ENCODE measurements around the gene MMP1. TPM values are rescaled to one million over a fixed set of nuclear protein-coding genes. Genes with fewer than 3 reads are reported as not detected.

Gene MMP1
- total RNA-seq, result 0.13 to 0.18 TPM in 2 of 3 replicates, not detected in the other

DNA sequence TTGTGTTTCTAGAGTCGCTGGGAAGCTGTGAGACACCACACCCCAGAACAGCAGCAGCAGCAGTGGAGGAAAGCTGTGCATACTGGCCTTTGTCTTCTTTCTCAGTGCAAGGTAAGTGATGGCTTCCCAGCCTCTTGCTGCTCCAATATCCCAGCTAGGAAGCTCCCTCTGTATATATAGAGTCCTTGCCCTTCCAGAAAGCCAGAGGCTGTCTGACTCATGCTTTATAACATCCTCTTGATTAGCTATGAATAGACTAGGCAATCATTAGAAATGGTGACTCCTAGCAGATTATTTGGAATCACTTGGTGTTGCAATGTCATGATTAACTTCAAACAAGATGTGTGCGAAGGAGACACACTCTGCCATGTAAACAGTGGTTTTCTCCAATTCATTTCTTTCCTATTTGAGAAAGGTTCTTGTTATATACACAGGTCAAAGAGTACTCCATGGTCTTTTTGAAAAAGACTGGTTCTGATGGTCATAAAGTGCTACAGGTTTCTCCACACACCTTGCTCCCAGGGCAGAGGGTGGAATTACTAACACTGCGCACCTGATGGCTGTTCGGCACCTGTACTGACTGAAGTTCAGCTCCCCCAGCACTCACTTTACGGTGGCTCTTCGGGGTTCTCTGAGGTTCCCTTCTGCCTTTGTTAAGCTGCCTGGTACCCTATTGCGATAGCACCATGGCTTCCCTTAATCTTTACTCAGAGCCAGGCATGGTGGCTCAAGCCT, at the start of gene MMP1:
Gene MMP1 (minus strand): TSS at position 149 of the 735 bp plus-strand sequence. CDS start 68 bp downstream, at position 81.
- no peak for DNase-seq (ENCODE audit: low spot score in 2 of 2, unreplicated experiment in 2 of 2)
- Mint-ChIP-seq H3K9me3 (no peaks in the 10 kb centered on the region), H3K27ac (no peak within 1 kb of the TSS), H3K4me1 (no peaks in the 10 kb centered on the region), H3K27me3 (ENCODE audit: low read depth) (peaks cover 4% of the 10 kb centered on the region), H3K36me3 (no peaks in the 10 kb centered on the region), H3K4me3 (no peak within 1 kb of the TSS)
- no peak for TF ChIP-seq CTCF (IDR thresholded peaks at IDR 0.05; ENCODE audit: unreplicated experiment)

GRCh38 chr11:102846292-102846691, 48.3 kb upstream of the MMP1 start:
- Mint-ChIP-seq H3K27me3 (ENCODE audit: low read depth) (peaks cover 10% of the 10 kb centered on the region), H3K4me1 (peaks cover 26% of the 10 kb centered on the region), H3K36me3 (no peaks in the 10 kb centered on the region), H3K4me3 (no peak overlapping the region), H3K9me3 (no peaks in the 10 kb centered on the region), H3K27ac (no peak overlapping the region)
- no peak for TF ChIP-seq CTCF (IDR thresholded peaks at IDR 0.05; ENCODE audit: unreplicated experiment)
- DNase-seq (ENCODE audit: low spot score in 2 of 2, unreplicated experiment in 2 of 2), result no peak

GRCh38 chr11:102843489-102843888, 45.5 kb upstream of the MMP1 start, which contains the start of gene MMP3:
TSS of gene MMP3 (minus strand) at chr11:102843609. CDS start at chr11:102843546, 63 bp downstream.
- Mint-ChIP-seq H3K4me3 (no peak within 1 kb of the TSS), H3K9me3 (no peaks in the 10 kb centered on the region)

GRCh38 chr11:102842930-102843329, 45.0 kb upstream of the MMP1 start:
- no peak overlapping the region for H3K27ac Mint-ChIP-seq
- no peak overlapping the region for H3K4me3 Mint-ChIP-seq
- peaks cover 18% of the 10 kb centered on the region for H3K4me1 Mint-ChIP-seq
- TF ChIP-seq CTCF (IDR thresholded peaks at IDR 0.05; ENCODE audit: unreplicated experiment), result no peak
- peaks cover 10% of the 10 kb centered on the region for H3K27me3 Mint-ChIP-seq (ENCODE audit: low read depth)
- no peaks in the 10 kb centered on the region for H3K9me3 Mint-ChIP-seq
- H3K36me3 Mint-ChIP-seq, result no peaks in the 10 kb centered on the region
- no peak for DNase-seq (ENCODE audit: low spot score in 2 of 2, unreplicated experiment in 2 of 2)

More at GRCh38 chr11:102843489-102843888, 45.5 kb upstream of the MMP1 start, which contains the start of gene MMP3:
- Mint-ChIP-seq H3K4me1 (peaks cover 18% of the 10 kb centered on the region), H3K36me3 (no peaks in the 10 kb centered on the region), H3K27me3 (ENCODE audit: low read depth) (peaks cover 10% of the 10 kb centered on the region), H3K27ac (no peak within 1 kb of the TSS)
- DNase-seq (ENCODE audit: low spot score in 2 of 2, unreplicated experiment in 2 of 2), result no peak
- TF ChIP-seq CTCF (IDR thresholded peaks at IDR 0.05; ENCODE audit: unreplicated experiment), result no peak

- Mint-ChIP-seq H3K27ac (peak overlapping the region; percentile 67), H3K36me3 (no peaks in the 10 kb centered on the region), H3K4me3 (no peak overlapping the region), H3K4me1 (peaks cover 10% of the 10 kb centered on the region), H3K9me3 (no peaks in the 10 kb centered on the region), H3K27me3 (ENCODE audit: low read depth) (peaks cover 10% of the 10 kb centered on the region)
- DNase-seq (ENCODE audit: low spot score in 2 of 2, unreplicated experiment in 2 of 2), result no peak
- TF ChIP-seq CTCF (IDR thresholded peaks at IDR 0.05; ENCODE audit: unreplicated experiment), result no peak
Observed at GRCh38 chr11:102840018-102840417, 42.1 kb upstream of the MMP1 start.

Measured in mesothelial cell of epicardium (in vitro differentiated cells).